GM12801 (cell line): Measurements from ENCODE around the gene AMPD2.

Source experiments
- CTCF ChIP-seq: IDR thresholded peaks from one replicate; pipeline ENCODE4 v1.5.1; 2011; ENCODE audit warnings: control low read depth; ENCODE audit not compliant: insufficient read length; ENCODE audit errors: extremely low read depth

The AMPD2 gene

GRCh38 chr1:109628540-109629321 is 9.1 kb downstream of the AMPD2 start:
- no peak for TF ChIP-seq CTCF

GRCh38 chr1:109629372-109630030 is 9.9 kb downstream of the AMPD2 start:
- no peak for TF ChIP-seq CTCF

- TF ChIP-seq CTCF: no peak
Measured at GRCh38 chr1:109630081-109630897, 10.7 kb downstream of the AMPD2 start.

GRCh38 chr1:109630898-109631512 is 11.4 kb downstream of the AMPD2 start:
- TF ChIP-seq CTCF: no peak

GRCh38 chr1:109631513-109632505 is 12.2 kb downstream of the AMPD2 start:
- no peak for TF ChIP-seq CTCF

- no peak for TF ChIP-seq CTCF
Measured at GRCh38 chr1:109632671-109633346, 13.2 kb downstream of the AMPD2 start.
